Memory B cell (primary cell): ENCODE results near the gene CCDC127.
"Not testable (repeated sequence)": the region's sequence is repeated elsewhere in the genome, so short reads cannot be mapped to it uniquely, and the experiment has no call there.

ENCODE experiments used
- ATAC-seq: fragments of 150-1000 bp; cut with Tn5 transposase; 2 replicates; pipeline ENCODE4 v1.10.0; 2021; ENCODE audit warnings: low read depth, mild to moderate bottlenecking, moderate library complexity
- DNase-seq, 2 donors: peaks; one replicate each; pipeline ENCODE4 v3.0.0; 2022; ENCODE audit warnings: low spot score in 2 of 2
- H3K27ac Mint-ChIP-seq: one replicate; pipeline ENCODE4 v1.8.0; 2022; ENCODE audit warnings: mild to moderate bottlenecking, moderate library complexity, mixed read lengths
- H3K27me3 Mint-ChIP-seq: one replicate; pipeline ENCODE4 v1.8.0; 2022; ENCODE audit warnings: mixed read lengths
- H3K36me3 Mint-ChIP-seq: one replicate; pipeline ENCODE4 v1.8.0; 2022; ENCODE audit warnings: mild to moderate bottlenecking, mixed read lengths
- H3K4me1 Mint-ChIP-seq: one replicate; pipeline ENCODE4 v1.8.0; 2022; ENCODE audit warnings: mixed read lengths
- H3K4me3 Mint-ChIP-seq: one replicate; pipeline ENCODE4 v1.8.0; 2022; ENCODE audit warnings: mild to moderate bottlenecking, moderate library complexity, mixed read lengths
- H3K9me3 Mint-ChIP-seq: one replicate; pipeline ENCODE4 v1.8.0; 2022; ENCODE audit warnings: mixed read lengths

Gene CCDC127

GRCh38 chr5:250396-250795 lies 32.4 kb upstream of the CCDC127 start:
- H3K4me1 Mint-ChIP-seq, DNase-seq, ATAC-seq, H3K4me3 Mint-ChIP-seq, H3K27ac Mint-ChIP-seq, H3K9me3 Mint-ChIP-seq, H3K27me3 Mint-ChIP-seq: not testable (repeated sequence)
- H3K36me3 Mint-ChIP-seq = peaks cover 37% of the 10 kb centered on the region

GRCh38 chr5:245717-246116 lies 27.8 kb upstream of the CCDC127 start:
- H3K9me3 Mint-ChIP-seq, H3K27me3 Mint-ChIP-seq, H3K27ac Mint-ChIP-seq, H3K4me3 Mint-ChIP-seq, DNase-seq, ATAC-seq, H3K4me1 Mint-ChIP-seq: not testable (repeated sequence)
- peaks cover 59% of the 10 kb centered on the region for H3K36me3 Mint-ChIP-seq

- H3K9me3 Mint-ChIP-seq, H3K4me3 Mint-ChIP-seq, H3K27me3 Mint-ChIP-seq, DNase-seq, H3K4me1 Mint-ChIP-seq, ATAC-seq: not testable (repeated sequence)
- H3K27ac Mint-ChIP-seq = peak overlapping the region; percentile 31
- H3K36me3 Mint-ChIP-seq = peaks cover 56% of the 10 kb centered on the region
These were observed 25.9 kb upstream of the CCDC127 start for GRCh38 chr5:243683-244367.

GRCh38 chr5:241045-241669 lies 23.2 kb upstream of the CCDC127 start:
- H3K9me3 Mint-ChIP-seq, H3K4me1 Mint-ChIP-seq, ATAC-seq, H3K4me3 Mint-ChIP-seq, H3K27ac Mint-ChIP-seq, H3K27me3 Mint-ChIP-seq, DNase-seq: not testable (repeated sequence)
- H3K36me3 Mint-ChIP-seq = peaks cover 37% of the 10 kb centered on the region

- not testable (repeated sequence) for DNase-seq, H3K9me3 Mint-ChIP-seq, H3K27me3 Mint-ChIP-seq, H3K4me1 Mint-ChIP-seq, H3K27ac Mint-ChIP-seq, H3K4me3 Mint-ChIP-seq, ATAC-seq
- H3K36me3 Mint-ChIP-seq = peaks cover 32% of the 10 kb centered on the region
These were observed 22.6 kb upstream of the CCDC127 start for GRCh38 chr5:240550-240949.

GRCh38 chr5:237931-238330 lies 20.0 kb upstream of the CCDC127 start:
- H3K27me3 Mint-ChIP-seq, H3K27ac Mint-ChIP-seq, ATAC-seq, H3K4me3 Mint-ChIP-seq, DNase-seq, H3K9me3 Mint-ChIP-seq, H3K4me1 Mint-ChIP-seq: not testable (repeated sequence)
- peaks cover 33% of the 10 kb centered on the region for H3K36me3 Mint-ChIP-seq

- H3K9me3 Mint-ChIP-seq, DNase-seq, ATAC-seq, H3K4me3 Mint-ChIP-seq, H3K27me3 Mint-ChIP-seq, H3K27ac Mint-ChIP-seq, H3K4me1 Mint-ChIP-seq: not testable (repeated sequence)
- H3K36me3 Mint-ChIP-seq = peaks cover 20% of the 10 kb centered on the region
These were observed 17.6 kb upstream of the CCDC127 start for GRCh38 chr5:235527-235926.

GRCh38 chr5:234450-234849 lies 16.5 kb upstream of the CCDC127 start:
- DNase-seq (no peak), ATAC-seq (no peak)
- Mint-ChIP-seq H3K27ac (no peak overlapping the region), H3K4me3 (no peak overlapping the region), H3K27me3 (no peaks in the 10 kb centered on the region), H3K9me3 (no peaks in the 10 kb centered on the region), H3K36me3 (peaks cover 20% of the 10 kb centered on the region), H3K4me1 (no peaks in the 10 kb centered on the region)

GRCh38 chr5:233426-233825 lies 15.5 kb upstream of the CCDC127 start:
- not testable (repeated sequence) for H3K27ac Mint-ChIP-seq, H3K4me3 Mint-ChIP-seq, ATAC-seq, H3K4me1 Mint-ChIP-seq, H3K27me3 Mint-ChIP-seq, DNase-seq, H3K9me3 Mint-ChIP-seq
- peaks cover 27% of the 10 kb centered on the region for H3K36me3 Mint-ChIP-seq

- Mint-ChIP-seq H3K4me1 (no peaks in the 10 kb centered on the region), H3K36me3 (peaks cover 32% of the 10 kb centered on the region), H3K27ac (no peak overlapping the region), H3K9me3 (no peaks in the 10 kb centered on the region), H3K4me3 (no peak overlapping the region), H3K27me3 (no peaks in the 10 kb centered on the region)
- ATAC-seq = no peak
- DNase-seq = no peak
These were observed 13.7 kb upstream of the CCDC127 start for GRCh38 chr5:231661-232060.

- H3K4me3 Mint-ChIP-seq = no peak overlapping the region
- DNase-seq = no peak
- no peak for ATAC-seq
- H3K36me3 Mint-ChIP-seq = peaks cover 34% of the 10 kb centered on the region
- H3K27me3 Mint-ChIP-seq = no peaks in the 10 kb centered on the region
- H3K27ac Mint-ChIP-seq = no peak overlapping the region
- no peaks in the 10 kb centered on the region for H3K9me3 Mint-ChIP-seq
- no peaks in the 10 kb centered on the region for H3K4me1 Mint-ChIP-seq
These were observed 12.8 kb upstream of the CCDC127 start for GRCh38 chr5:230711-231110.

- Mint-ChIP-seq H3K27ac (no peak overlapping the region), H3K9me3 (no peaks in the 10 kb centered on the region)
These were observed 10.9 kb upstream of the CCDC127 start for GRCh38 chr5:228886-229285.

GRCh38 chr5:227375-227774 lies 9.4 kb upstream of the CCDC127 start:
- H3K27me3 Mint-ChIP-seq, H3K4me3 Mint-ChIP-seq, H3K9me3 Mint-ChIP-seq, ATAC-seq, H3K27ac Mint-ChIP-seq, H3K4me1 Mint-ChIP-seq, DNase-seq: not testable (repeated sequence)
- H3K36me3 Mint-ChIP-seq = peaks cover 35% of the 10 kb centered on the region

More at GRCh38 chr5:228886-229285, 10.9 kb upstream of the CCDC127 start:
- no peak for DNase-seq
- Mint-ChIP-seq H3K4me1 (no peaks in the 10 kb centered on the region), H3K4me3 (no peak overlapping the region), H3K27me3 (no peaks in the 10 kb centered on the region), H3K36me3 (peaks cover 40% of the 10 kb centered on the region)
- ATAC-seq = no peak

GRCh38 chr5:225334-225733 lies 7.4 kb upstream of the CCDC127 start:
- Mint-ChIP-seq H3K4me3 (peak overlapping the region; percentile 11), H3K27me3 (no peaks in the 10 kb centered on the region), H3K9me3 (no peaks in the 10 kb centered on the region), H3K4me1 (peaks cover 9% of the 10 kb centered on the region), H3K36me3 (peaks cover 29% of the 10 kb centered on the region), H3K27ac (no peak overlapping the region)
- DNase-seq (no peak), ATAC-seq (no peak)

GRCh38 chr5:223791-224190 lies 5.8 kb upstream of the CCDC127 start:
- no peak for ATAC-seq
- H3K9me3 Mint-ChIP-seq = no peaks in the 10 kb centered on the region
- no peak overlapping the region for H3K27ac Mint-ChIP-seq

More at GRCh38 chr5:223791-224190, 5.8 kb upstream of the CCDC127 start:
- DNase-seq = no peak
- Mint-ChIP-seq H3K4me1 (peaks cover 14% of the 10 kb centered on the region), H3K4me3 (no peak overlapping the region), H3K27me3 (no peaks in the 10 kb centered on the region), H3K36me3 (peaks cover 23% of the 10 kb centered on the region)
